Measurements from ENCODE around the gene GGA3.
"Not testable (repeated sequence)": the region's sequence is repeated elsewhere in the genome, so short reads cannot be mapped to it uniquely, and the experiment has no call there.

The GGA3 gene

GRCh38 chr17:75208161-75208560, 53.2 kb downstream of the GGA3 start:
- DNase-seq: no peak

- DNase-seq: no peak
These were observed 53.6 kb downstream of the GGA3 start for GRCh38 chr17:75207760-75208159.

DNA sequence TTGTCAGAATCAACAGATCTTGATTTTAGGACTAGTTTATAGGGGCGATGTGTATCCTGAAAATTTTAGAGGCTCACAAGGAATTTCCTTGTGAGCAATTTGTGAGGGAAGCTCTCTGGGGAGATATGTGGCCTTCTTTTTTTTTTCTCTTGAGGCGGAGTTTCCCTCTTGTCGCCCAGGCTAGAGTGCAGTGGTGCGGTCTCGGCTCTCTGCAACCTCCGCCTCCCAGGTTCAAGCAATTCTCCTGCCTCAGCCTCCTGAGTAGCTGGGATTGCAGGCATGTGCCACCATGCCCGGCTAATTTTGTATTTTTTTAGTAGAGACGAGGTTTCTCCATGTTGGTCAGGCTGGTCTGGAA, 54.4 kb downstream of the GGA3 start:
- DNase-seq: not testable (repeated sequence)

DNA sequence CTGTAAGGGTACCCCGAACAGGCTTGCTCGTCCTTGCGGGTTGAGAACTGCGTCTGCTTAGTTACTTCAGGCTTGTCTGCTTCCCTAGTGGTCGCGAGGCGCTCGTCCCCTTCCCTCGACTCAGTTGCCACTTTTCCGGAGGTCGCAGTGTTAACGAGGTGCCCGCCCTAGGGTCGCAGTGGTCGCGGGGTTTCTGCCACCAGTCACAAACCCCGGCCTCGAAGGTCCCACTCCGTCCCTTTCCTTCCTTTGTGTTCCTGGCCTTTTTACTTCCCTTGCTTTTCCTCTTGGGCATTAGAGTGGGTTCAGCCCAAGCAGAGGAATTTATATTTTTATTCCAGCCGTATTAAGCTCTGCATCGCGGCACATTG, 55.6 kb downstream of the GGA3 start:
- DNase-seq: no peak

GRCh38 chr17:75205037-75205792, 56.2 kb downstream of the GGA3 start, which contains the start of gene NUP85:
TSS of gene NUP85 (plus strand) at chr17:75205679. CDS start at chr17:75205762, 83 bp downstream.
- peak; percentile 85 for DNase-seq

GRCh38 chr17:75199886-75200618, 61.4 kb downstream of the GGA3 start:
- no peak for DNase-seq

- no peak for DNase-seq
These were observed 66.5 kb downstream of the GGA3 start for GRCh38 chr17:75194879-75195278.

GRCh38 chr17:75191584-75191983, 69.8 kb downstream of the GGA3 start:
- no peak for DNase-seq

DNA sequence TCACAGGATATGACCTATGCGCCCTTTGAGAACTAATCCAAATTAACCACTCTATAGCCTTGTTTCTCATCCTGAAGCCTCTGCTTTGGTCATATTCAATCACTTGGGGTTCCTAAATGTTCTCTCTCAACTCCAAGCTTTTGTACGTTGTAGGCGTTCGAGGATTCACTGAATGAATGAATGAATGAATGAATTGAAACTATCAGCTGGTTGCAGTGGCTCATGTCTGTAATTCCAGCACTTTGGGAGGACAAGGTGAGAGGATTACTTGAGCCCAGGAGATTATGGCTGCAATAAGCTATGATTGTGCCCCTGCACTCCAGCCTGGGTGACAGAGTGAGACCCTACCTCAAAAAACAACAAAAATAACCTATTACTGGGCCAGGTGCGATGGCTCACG, 72.8 kb downstream of the GGA3 start:
- DNase-seq: no peak

All from effector CD8-positive, alpha-beta T cell (primary cell).